Measurements from ENCODE around the gene CSPG4.
"Not testable (repeated sequence)": the region's sequence is repeated elsewhere in the genome, so short reads cannot be mapped to it uniquely, and the experiment has no call there.

- TF ChIP-seq CTCF (IDR thresholded peaks at IDR 0.05); POLR2AphosphoS5 (IDR thresholded peaks at IDR 0.05; ENCODE audit: low read depth, low read length); REST (IDR thresholded peaks at IDR 0.05; ENCODE audit: insufficient read depth in 1 of 2, low read depth in 2 of 2, low read length in 1 of 2); SIN3A (IDR thresholded peaks at IDR 0.05; ENCODE audit: borderline replicate concordance, insufficient read depth, low read depth, low read length): not testable (repeated sequence)
These were observed 1.8 kb downstream of the CSPG4 start for GRCh38 chr15:75710874-75711273.

All from Panc1 (cell line).